GM21381 (cell line): ENCODE measurements around the gene BRAT1.

ENCODE experiments used
- ATAC-seq: cut with Tn5 transposase; IDR thresholded peaks from one replicate; pipeline ENCODE4 v1.9.1; 2021; ENCODE audit warnings: mild to moderate bottlenecking, moderate library complexity; ENCODE audit not compliant: unreplicated experiment

Gene BRAT1

DNA sequence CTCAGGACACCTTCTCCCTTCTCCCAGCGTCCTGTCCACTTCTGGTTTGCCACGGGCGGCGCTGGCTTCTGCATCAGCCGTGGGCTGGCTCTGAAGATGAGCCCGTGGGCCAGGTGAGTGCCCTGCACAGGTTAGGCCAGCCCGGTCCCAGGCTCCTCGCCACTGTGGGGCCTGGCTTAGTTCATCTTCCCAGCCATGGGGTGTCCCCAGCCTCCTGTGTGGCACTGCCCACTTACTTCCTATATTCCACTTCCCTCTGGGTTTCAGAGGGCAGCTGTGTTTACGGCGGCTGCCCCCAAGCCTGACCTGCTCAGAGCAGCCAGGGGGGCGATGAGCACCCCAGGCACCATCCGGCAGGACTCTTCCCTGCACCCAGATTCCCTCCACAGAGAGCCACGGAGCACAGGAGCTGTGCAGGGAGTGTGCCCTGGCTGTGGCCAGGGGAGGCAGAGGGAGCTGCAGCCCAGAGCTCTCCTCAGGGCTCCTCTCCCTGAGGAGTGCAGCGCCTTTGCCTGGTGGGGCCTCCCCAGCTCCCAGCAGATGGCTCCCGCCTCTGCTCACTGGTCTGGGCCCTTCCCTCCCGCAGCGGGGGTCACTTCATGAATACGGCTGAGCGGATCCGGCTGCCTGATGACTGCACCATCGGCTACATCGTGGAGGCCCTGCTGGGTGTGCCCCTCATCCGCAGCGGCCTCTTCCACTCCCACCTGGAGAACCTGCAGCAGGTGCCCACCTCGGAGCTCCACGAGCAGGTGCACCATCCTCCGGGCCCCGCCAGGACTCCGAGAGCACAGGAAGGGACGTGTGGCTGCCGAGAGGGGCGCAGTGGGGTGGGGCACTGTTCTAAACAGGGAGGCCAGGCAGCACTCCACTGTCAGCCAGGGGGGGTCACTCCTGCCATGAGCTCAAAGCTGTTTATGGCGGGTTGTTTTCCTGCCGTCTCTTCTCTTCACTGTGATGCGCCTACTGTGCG lies 29.4 kb downstream of the BRAT1 start:
- no peak for ATAC-seq

DNA sequence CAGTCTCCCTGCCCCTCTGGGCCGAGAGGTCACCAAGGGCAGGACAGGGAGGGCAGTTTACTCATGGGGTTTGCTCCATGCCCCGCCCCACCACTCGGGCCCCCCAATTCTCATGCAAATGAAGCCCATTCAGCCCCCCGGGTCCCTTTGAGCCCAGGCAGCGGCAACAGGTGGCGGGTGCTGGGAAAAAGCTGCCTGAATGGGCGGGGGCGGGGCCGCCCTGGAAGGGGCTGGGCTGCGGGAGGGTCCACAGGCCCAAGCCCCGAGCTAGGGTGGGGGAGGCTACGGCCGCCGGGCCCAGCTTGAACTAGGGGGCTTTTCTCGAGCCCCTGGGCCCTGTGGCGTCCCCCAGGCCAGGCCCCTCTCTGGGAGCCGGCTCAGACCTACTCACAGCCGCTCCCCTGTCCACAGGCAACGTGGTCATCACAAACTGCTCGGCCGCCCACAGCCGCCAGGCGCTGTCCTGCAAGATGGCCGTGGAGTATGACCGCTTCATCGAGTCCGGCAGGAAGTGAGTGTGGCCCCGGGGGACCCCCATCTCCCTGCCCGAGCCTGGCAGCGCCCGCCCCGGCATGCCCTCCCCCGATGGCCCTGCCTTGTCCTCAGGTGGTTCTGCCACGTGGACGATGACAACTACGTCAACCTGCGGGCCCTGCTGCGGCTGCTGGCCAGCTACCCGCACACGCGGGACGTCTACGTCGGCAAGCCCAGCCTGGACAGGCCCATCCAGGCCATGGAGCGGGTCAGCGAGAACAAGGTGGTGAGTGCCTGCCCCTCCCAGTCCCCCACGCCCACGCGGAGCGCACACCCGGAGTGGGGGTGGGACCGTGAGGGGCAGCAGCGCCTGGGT lies 30.3 kb downstream of the BRAT1 start:
- no peak for ATAC-seq

DNA sequence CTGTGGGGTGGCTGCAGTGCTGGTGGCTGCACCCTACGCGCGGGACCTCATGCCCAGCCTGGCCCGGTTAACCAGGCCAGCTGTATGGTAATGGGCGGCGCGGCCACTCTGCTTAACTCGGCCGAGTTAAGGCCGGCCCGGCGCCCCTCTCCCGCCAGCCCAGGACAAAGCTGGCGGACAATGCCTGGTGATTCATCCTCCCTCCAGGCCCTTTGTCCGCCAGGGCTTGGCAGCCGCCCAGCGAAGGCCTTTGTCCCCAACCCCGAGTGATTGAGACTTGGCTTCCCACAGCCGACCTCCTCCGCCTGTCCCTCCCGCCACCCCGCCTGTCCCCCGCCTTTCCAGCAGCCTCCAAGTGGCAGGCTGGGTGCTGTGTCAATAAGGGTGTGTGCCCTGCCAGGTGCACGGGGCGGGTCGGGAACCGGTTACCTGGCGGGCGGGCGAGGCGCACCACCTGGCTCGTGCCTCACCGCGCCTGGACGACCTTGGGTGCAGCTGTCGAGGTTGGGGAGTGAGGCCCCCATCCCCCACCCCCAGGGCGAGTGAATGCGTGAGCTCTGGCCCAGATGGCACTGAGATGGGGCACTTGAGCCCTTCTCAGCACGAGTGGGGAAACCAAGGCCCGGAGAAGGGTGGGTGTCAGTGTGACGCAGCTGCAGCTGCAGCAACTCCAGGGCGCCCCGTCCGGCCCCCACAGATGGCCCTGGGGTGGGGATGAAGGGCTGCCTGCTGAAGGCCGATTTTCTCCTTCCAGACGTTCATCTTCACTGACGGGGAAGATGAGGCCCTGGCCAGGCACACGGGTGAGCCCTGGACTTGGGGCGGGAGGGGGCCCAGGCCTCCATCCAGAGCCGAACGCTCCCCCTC lies 31.1 kb downstream of the BRAT1 start:
- no peak for ATAC-seq

DNA sequence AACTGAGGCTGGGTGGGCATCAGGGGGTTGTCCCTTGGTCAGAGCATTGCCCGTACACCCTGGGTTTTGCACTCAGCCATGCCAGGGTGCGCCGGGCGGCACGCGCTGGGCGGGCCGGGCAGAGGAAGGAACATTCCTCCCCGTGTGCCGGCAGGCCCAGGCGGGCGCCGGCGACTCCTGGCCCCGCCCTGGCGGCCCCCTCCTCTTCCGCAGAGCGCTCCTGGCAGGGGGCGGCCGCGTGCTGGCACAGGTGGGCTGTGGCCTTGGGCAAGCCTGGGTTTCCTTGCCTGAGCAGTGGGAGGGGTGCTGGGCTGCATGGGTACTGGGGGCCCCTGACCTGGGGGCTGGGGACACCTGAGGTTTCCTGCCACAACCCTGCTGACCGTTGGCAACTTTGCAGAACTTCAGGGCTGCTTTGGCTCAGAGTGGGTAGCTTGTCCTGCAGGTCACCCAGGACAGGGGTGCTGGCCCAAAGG lies 31.8 kb downstream of the BRAT1 start:
- ATAC-seq = no peak

DNA sequence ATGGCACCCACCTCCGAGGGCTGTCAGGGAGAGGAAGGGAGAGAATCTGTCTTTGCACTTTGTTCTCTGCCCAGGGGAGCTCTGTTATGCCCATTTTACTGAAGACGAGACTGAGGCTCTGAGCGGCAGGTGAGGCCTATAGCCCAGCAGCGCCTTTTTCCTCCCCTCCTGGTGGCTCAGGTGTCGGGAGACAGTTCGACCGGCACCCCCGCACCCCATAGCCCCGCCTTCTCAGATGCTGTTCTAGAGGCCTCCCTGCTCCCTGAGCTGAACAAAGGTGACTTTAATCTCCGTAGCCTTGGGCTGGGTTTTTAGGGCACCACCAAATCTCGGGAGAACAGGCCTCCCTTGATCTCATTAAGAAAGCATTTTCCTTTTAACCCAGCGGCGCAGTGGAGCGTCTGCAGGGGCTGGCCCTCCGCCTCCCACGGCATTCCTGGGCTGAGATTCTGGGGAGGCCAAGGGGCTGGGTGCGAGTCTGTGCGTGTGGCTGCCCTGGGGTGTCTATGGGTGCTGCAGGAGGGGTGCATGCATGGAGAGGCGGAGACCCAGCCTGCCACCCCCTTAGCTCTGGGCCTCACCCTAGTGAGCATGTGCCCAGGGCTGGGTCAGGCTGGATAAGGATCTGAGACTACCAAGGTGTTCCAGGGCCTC lies 32.4 kb downstream of the BRAT1 start:
- ATAC-seq = no peak

DNA sequence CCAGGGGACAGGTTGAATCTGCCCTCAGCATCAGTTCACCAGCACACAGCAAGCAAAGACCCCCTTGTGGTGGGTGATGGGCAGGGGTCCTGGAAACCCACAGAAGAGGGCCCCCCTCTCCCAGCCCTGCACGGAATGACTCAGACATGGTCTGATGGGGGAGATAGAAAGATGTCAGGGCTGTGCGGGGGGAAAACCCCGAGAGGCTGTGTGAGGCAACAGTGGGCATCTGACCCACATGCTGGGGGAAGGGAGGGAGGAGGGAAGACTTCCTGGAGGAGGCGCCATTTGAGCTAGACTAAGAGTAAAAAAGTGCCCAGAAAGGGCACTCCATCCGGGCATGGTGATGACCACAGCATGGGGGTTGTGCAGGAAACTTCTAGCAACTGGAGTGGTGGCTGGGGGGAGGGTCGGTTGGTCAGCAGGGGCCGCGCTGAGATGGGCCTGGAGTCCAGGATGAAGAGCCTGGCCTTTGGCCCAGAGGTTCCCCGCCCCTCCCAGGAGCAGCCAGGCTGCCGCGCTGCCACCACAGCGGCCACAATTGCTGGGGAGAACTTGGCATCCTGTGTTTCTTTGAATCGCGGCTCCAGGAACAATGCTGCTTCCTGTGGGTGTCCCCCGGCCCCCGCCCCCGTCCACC lies 33.3 kb downstream of the BRAT1 start:
- no peak for ATAC-seq

DNA sequence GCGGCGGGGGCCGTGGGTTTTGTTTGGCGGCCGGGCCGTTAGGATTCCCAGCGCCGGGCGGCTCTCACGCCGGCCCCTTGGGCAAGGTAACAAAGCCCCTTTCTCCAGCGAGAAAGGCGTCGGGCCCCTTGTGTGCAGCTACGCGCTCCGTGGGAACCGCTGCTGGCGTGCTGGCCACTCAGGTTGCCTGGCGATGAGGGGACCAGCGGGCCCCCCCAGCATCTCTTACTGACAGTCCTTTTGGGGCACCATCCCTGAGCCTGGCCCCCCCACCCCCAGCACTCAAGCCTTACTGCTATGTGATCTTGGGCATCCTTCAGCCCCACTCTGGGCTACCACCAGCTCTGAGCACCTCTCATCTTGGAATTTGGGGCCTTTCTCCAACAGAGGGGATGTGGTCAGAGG lies 34.0 kb downstream of the BRAT1 start:
- ATAC-seq = no peak

DNA sequence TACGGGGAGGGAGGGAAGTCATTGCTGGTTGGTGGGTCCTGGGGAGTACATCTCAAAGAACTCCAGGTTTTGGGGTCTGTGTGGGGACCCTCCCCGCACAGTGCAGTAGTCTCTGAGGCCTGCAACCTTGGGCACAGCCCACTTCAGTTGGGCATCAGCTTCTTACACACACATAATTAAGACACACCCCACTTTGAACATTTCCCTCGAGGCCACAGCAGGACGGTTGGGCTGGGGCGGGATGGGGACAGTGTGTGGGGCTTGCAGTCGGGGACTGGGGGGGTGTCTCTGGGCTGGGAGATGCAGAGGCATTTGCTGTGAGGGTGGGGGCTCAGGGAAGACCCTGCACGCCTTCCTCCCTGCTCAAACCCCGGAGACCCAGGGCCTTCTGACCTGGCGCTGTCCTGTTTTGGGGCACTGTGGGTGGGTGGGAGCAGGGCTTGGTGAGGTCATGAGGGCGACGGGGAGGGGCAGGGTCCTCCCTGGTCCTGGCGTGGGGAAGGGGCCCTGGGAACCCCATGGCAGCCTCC lies 34.5 kb downstream of the BRAT1 start:
- no peak for ATAC-seq

DNA sequence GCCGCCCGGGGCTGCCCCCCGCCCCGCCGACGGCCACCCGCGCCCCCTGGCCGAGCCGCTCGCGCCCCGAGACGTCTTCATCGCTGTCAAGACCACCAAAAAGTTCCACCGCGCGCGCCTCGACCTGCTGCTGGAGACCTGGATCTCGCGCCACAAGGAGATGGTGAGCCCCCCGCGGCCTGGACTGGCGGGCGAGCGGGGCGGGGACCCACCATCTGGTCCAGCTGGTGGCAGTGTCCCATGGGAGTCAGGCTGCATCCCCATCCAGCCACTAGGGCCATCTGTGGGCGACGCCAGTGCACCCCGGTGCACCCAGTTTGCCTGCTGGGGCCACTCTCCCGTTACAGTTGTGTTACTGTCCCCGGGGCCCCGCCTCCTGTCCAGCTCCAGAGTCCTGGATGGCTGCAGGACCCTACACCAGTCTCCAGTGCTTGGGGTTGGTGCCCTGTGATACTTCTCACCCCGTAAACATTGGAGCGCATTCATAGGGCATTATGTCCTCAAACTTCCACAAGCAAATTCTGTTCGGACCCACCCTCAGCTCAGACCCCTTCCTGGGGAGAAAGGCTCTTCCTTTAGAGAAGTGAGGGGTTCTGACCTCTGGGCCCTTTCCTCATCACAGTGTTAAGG lies 35.1 kb downstream of the BRAT1 start:
- ATAC-seq = no peak

DNA sequence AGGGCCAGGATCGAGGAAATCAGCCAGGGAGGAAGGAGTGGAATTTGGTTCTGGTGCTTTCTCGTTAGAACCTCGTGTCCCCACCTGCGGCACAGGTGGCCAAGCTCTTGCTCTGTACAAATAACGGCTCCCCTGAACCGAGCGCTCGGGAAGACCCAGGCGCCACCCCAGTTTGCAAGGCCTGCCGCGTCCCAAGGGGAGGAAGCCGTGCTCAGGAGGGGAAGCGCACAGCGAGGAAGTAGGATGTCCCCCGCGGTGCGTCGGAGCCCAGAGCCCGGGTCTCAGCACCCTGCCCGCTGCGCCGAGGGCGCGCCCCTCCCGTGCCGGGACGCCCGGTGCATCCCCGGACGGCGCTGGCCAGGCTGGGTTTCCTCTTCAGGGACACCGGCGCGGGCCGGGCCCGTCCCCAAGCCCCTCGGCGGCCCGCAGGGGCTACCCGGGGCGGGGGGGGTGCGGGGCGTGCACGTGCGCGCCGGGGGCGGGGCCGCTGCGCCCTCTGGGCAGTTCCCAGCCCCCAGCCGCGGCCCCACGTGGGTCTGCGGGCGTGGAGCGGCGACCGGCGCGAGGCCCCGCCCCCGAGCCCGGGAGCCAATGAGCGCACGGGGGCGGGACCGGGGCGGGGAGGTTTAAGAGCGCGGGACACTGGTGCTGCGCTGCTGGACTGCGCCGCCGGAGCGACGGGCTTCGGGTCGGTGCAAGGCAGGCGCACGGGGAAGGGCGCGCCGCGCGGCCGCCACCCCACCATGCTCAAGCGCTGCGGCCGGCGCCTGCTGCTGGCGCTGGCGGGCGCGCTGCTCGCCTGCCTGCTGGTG lies 36.0 kb downstream of the BRAT1 start, which contains the start of gene LFNG:
TSS of gene LFNG (plus strand) at position 656 of the 812 bp plus-strand sequence. CDS start at position 744, 88 bp downstream.
- ATAC-seq = peak; percentile 84

DNA sequence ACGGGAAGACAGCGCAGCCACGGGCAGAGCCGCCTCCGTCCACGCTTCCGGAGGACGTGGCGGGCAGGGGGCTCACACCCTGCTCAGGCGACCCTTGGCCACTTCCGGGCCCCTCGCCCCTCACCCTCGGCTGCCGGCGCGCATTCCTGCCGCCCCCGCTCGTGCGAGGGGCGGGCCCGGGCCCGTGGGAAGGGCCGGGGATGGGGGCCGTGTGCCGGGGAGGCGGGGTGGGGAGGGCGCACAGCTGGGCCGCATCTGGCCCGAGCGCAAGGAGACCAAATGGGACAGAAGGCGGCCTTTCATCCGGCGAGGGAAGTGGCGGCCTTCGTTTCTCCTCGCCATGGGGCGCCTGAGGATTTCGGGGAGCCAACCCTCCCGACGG lies 36.6 kb downstream of the BRAT1 start:
- ATAC-seq = no peak

DNA sequence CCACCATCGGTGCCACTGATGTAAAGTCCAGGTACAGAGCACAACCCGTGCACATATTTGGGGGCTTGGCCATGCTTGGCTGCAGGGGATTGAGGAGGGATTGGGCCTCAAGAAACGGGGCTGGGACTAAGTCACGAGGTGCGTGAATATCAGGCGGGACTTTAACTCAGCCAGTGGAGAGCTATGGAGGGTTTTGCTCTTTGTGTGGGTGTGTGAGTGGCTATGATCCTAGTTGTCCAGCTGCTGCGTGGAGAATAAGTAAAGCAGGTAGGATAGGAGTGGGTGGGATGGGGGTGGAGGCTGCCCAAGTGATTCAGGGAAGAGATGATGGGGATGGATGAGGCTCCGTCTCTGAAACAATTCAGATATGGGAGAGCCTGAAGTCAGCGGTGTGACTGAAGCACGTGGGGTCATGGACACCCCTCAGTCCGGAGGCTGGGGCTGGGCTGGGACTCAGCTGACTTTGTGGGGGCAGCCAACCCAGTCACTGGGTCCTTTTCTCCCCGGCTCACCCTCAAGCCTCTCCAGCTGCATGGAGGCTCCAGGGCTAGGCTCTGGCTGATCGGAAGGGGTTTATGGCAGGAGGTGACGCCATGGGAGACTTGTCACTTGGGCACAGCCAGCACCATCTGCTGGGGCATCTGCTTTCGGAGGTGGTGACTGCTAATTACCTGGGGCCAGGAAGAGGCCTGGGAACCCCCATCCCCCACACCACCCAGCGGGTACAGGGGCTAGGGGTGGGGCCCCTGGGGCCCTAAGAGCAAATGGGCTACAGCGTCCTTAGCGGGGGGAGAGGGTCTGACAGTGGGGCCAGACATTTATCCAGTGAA lies 37.4 kb downstream of the BRAT1 start:
- ATAC-seq = no peak

DNA sequence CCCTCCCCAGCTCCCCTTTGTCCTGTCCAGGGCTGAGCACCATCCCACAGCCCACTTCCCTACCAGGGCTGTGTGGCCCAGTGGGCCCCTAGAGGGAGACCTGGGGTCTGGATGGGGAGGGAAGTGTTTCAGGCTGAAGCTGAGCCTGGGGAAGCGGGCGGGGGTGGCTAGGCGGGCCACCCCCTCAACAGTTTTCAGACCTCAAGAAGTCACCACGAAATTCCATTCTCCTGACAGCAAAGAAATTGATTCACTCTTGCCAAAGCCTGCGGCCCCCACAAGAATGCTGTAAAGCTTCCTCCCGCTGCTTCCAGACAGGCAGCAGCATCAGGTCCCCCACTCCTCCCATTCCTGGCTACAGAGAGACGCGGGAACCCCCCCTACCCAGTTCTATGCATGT lies 38.3 kb downstream of the BRAT1 start:
- no peak for ATAC-seq

DNA sequence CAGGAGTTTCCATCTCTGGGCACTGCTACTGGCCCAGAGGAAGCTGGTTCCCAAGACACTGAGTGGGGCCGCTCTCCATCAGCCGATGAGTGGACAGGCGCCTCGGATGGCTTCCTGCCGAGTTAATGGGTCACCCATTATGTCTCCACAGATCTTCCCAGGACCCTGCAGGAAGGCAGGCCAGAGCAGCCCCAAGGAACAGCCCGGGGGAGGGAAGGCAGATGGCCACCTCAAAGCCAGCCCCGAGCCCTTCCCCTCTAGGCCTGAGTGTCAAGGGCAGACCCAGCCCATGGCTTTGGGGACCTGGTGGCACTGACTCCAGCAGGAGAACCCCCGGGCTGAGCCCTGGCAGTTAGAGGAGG lies 39.1 kb downstream of the BRAT1 start:
- no peak for ATAC-seq

DNA sequence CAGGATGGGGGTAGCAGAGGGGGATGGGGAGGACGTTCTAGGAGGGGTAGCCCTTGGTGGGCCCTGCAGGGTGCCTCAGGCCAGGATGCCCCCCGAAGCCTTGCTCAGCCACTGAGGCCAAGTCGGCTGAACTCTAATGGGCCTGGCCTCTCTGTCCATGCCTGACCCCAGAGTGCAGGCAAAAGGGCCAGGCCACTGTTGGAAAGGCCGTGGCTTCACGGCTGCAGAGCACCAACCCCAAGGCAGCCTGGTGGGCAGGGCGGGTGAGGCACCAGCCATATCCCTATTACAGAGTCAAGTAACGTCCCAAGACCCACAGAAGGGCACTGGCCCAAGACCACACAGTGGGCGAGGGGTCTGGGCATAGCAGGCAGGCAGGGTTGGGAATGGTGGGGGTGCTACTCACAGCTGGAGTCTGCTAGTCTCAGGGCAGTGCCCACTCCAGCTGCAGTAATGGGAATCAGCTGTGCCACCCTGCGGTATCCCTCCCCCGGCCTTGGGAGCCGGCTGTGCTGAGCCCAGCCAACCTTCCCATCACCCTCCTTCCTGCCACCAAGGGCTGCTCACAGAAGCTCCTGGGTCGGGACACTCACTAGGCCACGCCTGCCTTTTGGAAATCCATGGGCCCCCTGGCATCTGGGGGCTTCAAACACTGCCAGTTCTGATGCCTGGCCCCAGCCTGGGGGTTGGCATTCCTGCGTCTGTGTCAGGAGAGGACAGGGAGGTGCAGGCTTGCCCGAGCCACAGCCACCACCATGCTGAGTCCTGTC lies 39.7 kb downstream of the BRAT1 start:
- no peak for ATAC-seq
